Measurements from ENCODE around the gene UQCC5.

GRCh38 chr3:52561028-52561747 lies 24.8 kb downstream of the UQCC5 start:
- no peak for TF ChIP-seq CTCF (IDR thresholded peaks at IDR 0.05)
- TF ChIP-seq TP53 (CRISPR knock-in tag; IDR thresholded peaks at IDR 0.05), result no peak
